B cell (primary cell): ENCODE measurements around the gene DESI2. TPM values are rescaled to one million over a fixed set of nuclear protein-coding genes. Genes with fewer than 3 reads are reported as not detected.

Experiments used
- ATAC-seq: fragments of 200-7000 bp; cut with Tn5 transposase; one replicate; pipeline ENCODE4 v1.10.0; 2021; ENCODE audit warnings: low read depth, mild to moderate bottlenecking, moderate number of reproducible peaks, moderate library complexity
- CTCF ChIA-PET: fragments of 350-600 bp; sonication (Branson Sonifier 250); formaldehyde crosslinking; loops from one replicate; lab custom pipeline; 2021; ENCODE audit warnings: antibody characterized with exemption, inconsistent platforms; lab: Charles Lee
- POLR2A ChIA-PET: fragments of 350-600 bp; sonication (Branson Sonifier 250); formaldehyde crosslinking; loops from one replicate; lab custom pipeline; 2021; ENCODE audit warnings: antibody characterized with exemption; lab: Charles Lee
- DNase-seq: peaks from one replicate; pipeline ENCODE4 v3.0.0; 2013
- H2AFZ ChIP-seq: 2 replicates; pipeline ENCODE4 v1.6.1; 2012; ENCODE audit warnings: mild to moderate bottlenecking, low read depth, low read length; ENCODE audit not compliant: insufficient read depth, poor library complexity, severe bottlenecking
- H3K27ac ChIP-seq, 2 donors: 1 replicate in 1 of 2; 2 replicates in 1 of 2; pipeline ENCODE4 v1.5.1; 2012 to 2013; ENCODE audit warnings: low read length in 2 of 2, mild to moderate bottlenecking in 2 of 2, moderate library complexity in 1 of 2
- H3K27me3 ChIP-seq, 4 experiments: fragments of 200-600 bp in 1 of 4; sonication (generic) in 1 of 4; replicated peaks in 1 of 4; 1 replicate in 2 of 4; 2 replicates in 2 of 4; pipeline versions ENCODE4 v1.6.1 to v1.7.0; 2013 to 2016; ENCODE audit warnings: low read length in 3 of 4, mild to moderate bottlenecking in 2 of 4, mixed read lengths in 1 of 4, moderate library complexity in 1 of 4; ENCODE audit not compliant: insufficient read depth in 4 of 4, control insufficient read depth in 3 of 4; ENCODE audit errors: control extremely low read depth in 1 of 4
- H3K36me3 ChIP-seq, 2 experiments: replicated peaks in 1 of 2; 1 replicate in 1 of 2; 2 replicates in 1 of 2; pipeline versions ENCODE4 v1.6.1 to v1.7.1; 2013; ENCODE audit warnings: low read length in 1 of 2; ENCODE audit not compliant: insufficient read depth in 2 of 2, control insufficient read depth in 1 of 2; ENCODE audit errors: control extremely low read depth in 1 of 2, extremely low read depth in 1 of 2
- H3K4me1 ChIP-seq, 2 donors: fragments of 200-600 bp in 1 of 2; sonication (generic) in 1 of 2; 1 replicate in 1 of 2; 2 replicates in 1 of 2; pipeline versions ENCODE4 v1.5.1 to v1.6.1; 2013 to 2017; ENCODE audit warnings: low read length in 2 of 2; ENCODE audit not compliant: control insufficient read depth in 2 of 2, insufficient read depth in 2 of 2
- H3K4me2 ChIP-seq: replicated peaks from 2 replicates; pipeline ENCODE3; 2012; ENCODE audit warnings: mild to moderate bottlenecking, low read depth, low read length; ENCODE audit not compliant: poor library complexity, severe bottlenecking
- H3K4me3 ChIP-seq, 5 experiments: fragments of 200-600 bp in 1 of 5; sonication (generic) in 1 of 5; 1 replicate in 3 of 5; 2 replicates in 2 of 5; pipeline versions ENCODE4 v1.5.1 to v1.7.0; 2011 to 2016; ENCODE audit warnings: low read length in 4 of 5, mild to moderate bottlenecking in 4 of 5, low read depth in 2 of 5, control low read depth in 1 of 5, moderate library complexity in 1 of 5; ENCODE audit not compliant: insufficient read depth in 1 of 5; ENCODE audit errors: control extremely low read depth in 1 of 5, extremely low read depth in 1 of 5
- H3K79me2 ChIP-seq: fragments of 200-600 bp; sonication (generic); one replicate; pipeline ENCODE4 v1.6.0; 2016; ENCODE audit warnings: low read length; ENCODE audit not compliant: control insufficient read depth, insufficient read depth
- H3K9ac ChIP-seq: fragments of 200-600 bp; sonication (generic); 2 replicates; pipeline ENCODE4 v1.6.1; 2017; ENCODE audit warnings: mild to moderate bottlenecking, low read length, moderate library complexity
- H3K9me3 ChIP-seq, 3 donors: one replicate each; pipeline versions ENCODE4 v1.6.1 to v1.7.1; 2013; ENCODE audit warnings: low read length in 2 of 3; ENCODE audit not compliant: control insufficient read depth in 2 of 3, insufficient read depth in 1 of 3; ENCODE audit errors: control extremely low read depth in 1 of 3
- H4K20me1 ChIP-seq: 2 replicates; pipeline ENCODE4 v1.6.0; 2012; ENCODE audit warnings: mild to moderate bottlenecking, low read length; ENCODE audit not compliant: insufficient read depth, control insufficient read depth, poor library complexity, severe bottlenecking
- H3K27ac Mint-ChIP-seq: one replicate; pipeline ENCODE4 v1.8.0; 2021; ENCODE audit warnings: mixed read lengths
- H3K27me3 Mint-ChIP-seq: one replicate; pipeline ENCODE4 v1.8.0; 2021; ENCODE audit warnings: mixed read lengths
- H3K4me1 Mint-ChIP-seq: one replicate; pipeline ENCODE4 v1.8.0; 2021; ENCODE audit warnings: mixed read lengths
- H3K4me3 Mint-ChIP-seq: one replicate; pipeline ENCODE4 v1.8.0; 2021; ENCODE audit warnings: mixed read lengths
- H3K9me3 Mint-ChIP-seq: one replicate; pipeline ENCODE4 v1.8.0; 2022; ENCODE audit warnings: mixed read lengths; ENCODE audit not compliant: insufficient read depth
- CTCF ChIP-seq: fragments of 200-600 bp; IDR thresholded peaks from one replicate; pipeline ENCODE4 v1.8.0; 2022; ENCODE audit warnings: antibody characterized with exemption, mild to moderate bottlenecking
- EZH2 ChIP-seq: IDR thresholded peaks from 2 replicates; pipeline ENCODE4 v1.6.1; 2012; ENCODE audit warnings: borderline replicate concordance, low read depth, mild to moderate bottlenecking, moderate library complexity, low read length; ENCODE audit not compliant: insufficient read depth, poor library complexity, severe bottlenecking
- WGBS: methylation state at CpG from one replicate; pipeline ENCODE4 v1.1.5; 2013; ENCODE audit warnings: missing lambda C conversion rate; ENCODE audit not compliant: insufficient coverage; 5-methylcytosine and 5-hydroxymethylcytosine counted together
- intact Hi-C: fragments of 100-400 bp; cut with micrococcal nuclease; formaldehyde crosslinking; loops from one replicate; pipeline ENCODE4 v1.10.0; 2022
- polyA plus RNA-seq: library from polyadenylated mRNA; depleted of rRNA; stranded (reverse); fragments of >200 nt; gene quantifications from 2 replicates; pipeline ENCODE4 v1.2.3, GENCODE V29; 2012
- total RNA-seq, 2 donors: library from RNA; stranded (reverse); fragments of 120-200 nt in 1 of 2; gene quantifications; 1 replicate in 1 of 2; 2 replicates in 1 of 2; pipeline versions ENCODE4 v1.2.3 to v1.2.4, GENCODE V29; 2013 to 2022

Gene DESI2
- total and polyA plus RNA-seq, 2 donors (not counting 1 experiment from before 2014, with no cell fraction given), result 9.3 to 25.2 TPM

GRCh38 chr1:244614113-244614836 is 38.7 kb upstream of the DESI2 start:
- POLR2A ChIA-PET, result no interaction called here

More at GRCh38 chr1:244614113-244614836, 38.7 kb upstream of the DESI2 start:
- Histone ChIP-seq H3K4me1 (no peaks in the 10 kb centered on the region), H3K9me3 (no peaks in the 10 kb centered on the region), H3K4me3 (no peak overlapping the region), H2AFZ (no peak overlapping the region), H3K4me2 (no peak overlapping the region), H3K27ac (no peak overlapping the region), H3K36me3 (no peaks in the 10 kb centered on the region), H3K27me3 (no peaks in the 10 kb centered on the region), H3K79me2 (no peaks in the 10 kb centered on the region), H3K9ac (no peak overlapping the region), H4K20me1 (no peaks in the 10 kb centered on the region)
- ATAC-seq, result no peak
- no peak for DNase-seq
- Mint-ChIP-seq H3K9me3 (no peaks in the 10 kb centered on the region), H3K4me3 (no peak overlapping the region), H3K27ac (no peak overlapping the region), H3K4me1 (no peaks in the 10 kb centered on the region), H3K27me3 (no peaks in the 10 kb centered on the region)
- intact Hi-C loops, result no loop called here
- CTCF ChIA-PET, result no interaction called here
- TF ChIP-seq CTCF, result no peak
- no peak for TF ChIP-seq EZH2
- WGBS, result 84% methylated on average over 9 of the region's 9 CpGs
